H9 (cell line): Measurements from ENCODE around the gene PPHLN1. TPM values are rescaled to one million over a fixed set of nuclear protein-coding genes. Genes with fewer than 3 reads are reported as not detected.

Experiments
- DNase-seq: peaks from one replicate; pipeline ENCODE4 v3.0.0-alpha.2; 2017
- H2AFZ ChIP-seq: one replicate; pipeline ENCODE4 v1.6.1; 2013; ENCODE audit warnings: mild to moderate bottlenecking, low read length, control low read depth, moderate library complexity
- H2AK5ac ChIP-seq: 2 replicates; pipeline ENCODE4 v1.6.1; 2013; ENCODE audit warnings: low read length, control low read depth, mixed read lengths; ENCODE audit not compliant: insufficient read length
- H2BK120ac ChIP-seq: one replicate; pipeline ENCODE4 v1.6.1; 2013; ENCODE audit warnings: low read depth, mild to moderate bottlenecking, low read length, control low read depth, inconsistent platforms; ENCODE audit not compliant: poor library complexity, severe bottlenecking
- H2BK12ac ChIP-seq: 2 replicates; pipeline ENCODE4 v1.6.1; 2013; ENCODE audit warnings: low read length, control low read depth, mixed read lengths, low read depth; ENCODE audit not compliant: insufficient read length
- H2BK15ac ChIP-seq: 2 replicates; pipeline ENCODE4 v1.6.1; 2013; ENCODE audit warnings: low read depth, low read length, control low read depth
- H2BK20ac ChIP-seq: one replicate; pipeline ENCODE4 v1.6.1; 2013; ENCODE audit warnings: low read depth, mild to moderate bottlenecking, low read length, control low read depth, inconsistent platforms; ENCODE audit not compliant: poor library complexity, severe bottlenecking
- H2BK5ac ChIP-seq: 2 replicates; pipeline ENCODE4 v1.6.1; 2013; ENCODE audit warnings: low read length, control low read depth, mixed read lengths; ENCODE audit not compliant: insufficient read length
- H3K14ac ChIP-seq: 2 replicates; pipeline ENCODE4 v1.6.1; 2013; ENCODE audit warnings: low read length, control low read depth; ENCODE audit not compliant: insufficient read depth
- H3K18ac ChIP-seq: 2 replicates; pipeline ENCODE4 v1.6.1; 2013; ENCODE audit warnings: low read depth, mild to moderate bottlenecking, mixed read lengths, low read length, control low read depth; ENCODE audit not compliant: insufficient read length
- H3K23ac ChIP-seq: 2 replicates; pipeline ENCODE4 v1.6.1; 2013; ENCODE audit warnings: low read length, control low read depth, mixed read lengths, low read depth; ENCODE audit not compliant: insufficient read length
- H3K23me2 ChIP-seq: 2 replicates; pipeline ENCODE4 v1.6.1; 2013; ENCODE audit warnings: low read depth, mild to moderate bottlenecking, mixed read lengths, low read length, control low read depth; ENCODE audit not compliant: insufficient read length, poor library complexity, severe bottlenecking
- H3K27ac ChIP-seq: 2 replicates; pipeline ENCODE4 v1.5.1; 2013; ENCODE audit warnings: low read length, control low read depth, mixed read lengths, low read depth; ENCODE audit not compliant: insufficient read length
- H3K27me3 ChIP-seq: 2 replicates; pipeline ENCODE4 v1.6.1; 2013; ENCODE audit warnings: low read length, control low read depth, inconsistent platforms; ENCODE audit not compliant: insufficient read depth
- H3K4ac ChIP-seq: 2 replicates; pipeline ENCODE4 v1.6.1; 2013; ENCODE audit warnings: low read depth, mild to moderate bottlenecking, control low read depth, inconsistent platforms, low read length, moderate library complexity
- H3K4me1 ChIP-seq: 2 replicates; pipeline ENCODE4 v1.6.1; 2013; ENCODE audit warnings: low read length, control low read depth, inconsistent platforms; ENCODE audit not compliant: insufficient read depth
- H3K4me2 ChIP-seq: 2 replicates; pipeline ENCODE4 v1.6.1; 2013; ENCODE audit warnings: low read length, control low read depth, mixed read lengths; ENCODE audit not compliant: insufficient read length, insufficient read depth
- H3K56ac ChIP-seq: 2 replicates; pipeline ENCODE4 v1.6.1; 2013; ENCODE audit warnings: low read depth, mild to moderate bottlenecking, mixed read lengths, low read length, control low read depth; ENCODE audit not compliant: insufficient read length
- H3K79me1 ChIP-seq: 2 replicates; pipeline ENCODE4 v1.6.1; 2013; ENCODE audit warnings: low read depth, mild to moderate bottlenecking, moderate library complexity, low read length, control low read depth, inconsistent platforms; ENCODE audit not compliant: insufficient read depth, poor library complexity, severe bottlenecking
- H3K79me2 ChIP-seq: 2 replicates; pipeline ENCODE4 v1.6.1; 2013; ENCODE audit warnings: low read length, control low read depth, inconsistent platforms; ENCODE audit not compliant: insufficient read depth
- H3K9ac ChIP-seq: 2 replicates; pipeline ENCODE4 v1.6.1; 2013; ENCODE audit warnings: low read length, control low read depth, mixed read lengths; ENCODE audit not compliant: insufficient read length; ENCODE audit errors: extremely low read depth
- H3K9me3 ChIP-seq: one replicate; pipeline ENCODE4 v1.6.1; 2013; ENCODE audit warnings: low read depth, low read length, inconsistent platforms; ENCODE audit not compliant: control insufficient read depth
- H3T11ph ChIP-seq: one replicate; pipeline ENCODE4 v1.6.1; 2013; ENCODE audit warnings: mild to moderate bottlenecking, low read length, control low read depth, inconsistent platforms
- H4K20me1 ChIP-seq: one replicate; pipeline ENCODE4 v1.6.1; 2013; ENCODE audit not compliant: control insufficient read depth, insufficient read length, insufficient read depth
- H4K5ac ChIP-seq: 2 replicates; pipeline ENCODE4 v1.6.1; 2013; ENCODE audit warnings: low read depth, mild to moderate bottlenecking, mixed read lengths, low read length, control low read depth; ENCODE audit not compliant: insufficient read length
- H4K8ac ChIP-seq: replicated peaks from 2 replicates; pipeline ENCODE4 v1.6.1; 2013; ENCODE audit warnings: low read length, control low read depth, mixed read lengths, low read depth; ENCODE audit not compliant: insufficient read length
- H4K91ac ChIP-seq: 2 replicates; pipeline ENCODE4 v1.6.1; 2013; ENCODE audit warnings: low read depth, mild to moderate bottlenecking, moderate library complexity, mixed read lengths, low read length, control low read depth; ENCODE audit not compliant: insufficient read length
- H3K27ac Mint-ChIP-seq, 3 experiments: 2 replicates in 2 of 3; 3 replicates in 1 of 3; pipeline ENCODE4 v1.8.0; 2020 to 2021; ENCODE audit warnings: mixed read lengths in 3 of 3, mild to moderate bottlenecking in 1 of 3, moderate library complexity in 1 of 3
- H3K27me3 Mint-ChIP-seq: 2 replicates; pipeline ENCODE4 v1.8.0; 2021; ENCODE audit warnings: low read depth, mild to moderate bottlenecking, moderate library complexity, mixed read lengths
- H3K36me3 Mint-ChIP-seq, 3 experiments: 2 replicates in 2 of 3; 3 replicates in 1 of 3; pipeline ENCODE4 v1.8.0; 2020 to 2021; ENCODE audit warnings: low read depth in 3 of 3, mixed read lengths in 3 of 3; ENCODE audit not compliant: insufficient read depth in 1 of 3
- H3K4me1 Mint-ChIP-seq, 2 experiments: 2 replicates each; pipeline ENCODE4 v1.8.0; 2020; ENCODE audit warnings: mixed read lengths in 2 of 2
- H3K4me3 Mint-ChIP-seq, 2 experiments: 2 replicates in 1 of 2; 3 replicates in 1 of 2; pipeline ENCODE4 v1.8.0; 2020 to 2021; ENCODE audit warnings: mild to moderate bottlenecking in 2 of 2, mixed read lengths in 2 of 2, moderate library complexity in 1 of 2
- H3K9me3 Mint-ChIP-seq, 2 experiments: 2 replicates in 1 of 2; 3 replicates in 1 of 2; pipeline ENCODE4 v1.8.0; 2020; ENCODE audit warnings: mild to moderate bottlenecking in 2 of 2, mixed read lengths in 2 of 2, moderate library complexity in 1 of 2
- whole genome bisulfite sequencing: extraction: QIAGEN DNeasy Blood & Tissue Kit; methylation state at CpG from one replicate; pipeline ENCODE4 v1.1.7; 2013; ENCODE audit warnings: missing lambda C conversion rate, low lambda C conversion rate, mixed read lengths; ENCODE audit not compliant: insufficient read length; ENCODE audit errors: extremely low coverage; 5-methylcytosine and 5-hydroxymethylcytosine counted together
- total RNA-seq: library from RNA; stranded (reverse); gene quantifications from 2 replicates; pipeline ENCODE4 v1.2.1, GENCODE V29; 2021
- TF ChIP-seq, protein P1 (sequence below): fragments of 200-600 bp; sonication (generic); conservative IDR thresholded peaks from 3 replicates; pipeline ENCODE4 v1.8.0; 2021; ENCODE audit warnings: antibody characterized with exemption, mild to moderate bottlenecking

Gene PPHLN1
- total RNA-seq, 1 experiment from 2014 or later, result 66.2 TPM

- no CpG with 5 or more reads among the region's 3 CpGs for WGBS
- Histone ChIP-seq H2AFZ (no peak overlapping the region), H2BK5ac (no peak overlapping the region), H4K8ac (no peak overlapping the region), H3K4me1 (no peaks in the 10 kb centered on the region), H3T11ph (no peak overlapping the region), H2AK5ac (no peak overlapping the region), H3K79me2 (no peaks in the 10 kb centered on the region), H3K9ac (no peak overlapping the region), H2BK20ac (no peak overlapping the region), H3K27ac (no peak overlapping the region), H4K91ac (no peak overlapping the region), H3K23me2 (no peaks in the 10 kb centered on the region), H4K5ac (no peak overlapping the region), H4K20me1 (no peaks in the 10 kb centered on the region), H2BK12ac (no peak overlapping the region), H3K9me3 (no peaks in the 10 kb centered on the region), H2BK120ac (no peak overlapping the region), H3K56ac (no peak overlapping the region), H2BK15ac (no peak overlapping the region), H3K14ac (no peak overlapping the region), H3K79me1 (no peaks in the 10 kb centered on the region), H3K18ac (no peak overlapping the region), H3K4me2 (no peak overlapping the region), H3K23ac (no peak overlapping the region), H3K4ac (no peak overlapping the region), H3K27me3 (no peaks in the 10 kb centered on the region)
- no peak for DNase-seq
- no peak overlapping the region for H3K4me3 Mint-ChIP-seq
- H3K4me1 Mint-ChIP-seq, result no peaks in the 10 kb centered on the region
- H3K27me3 Mint-ChIP-seq, result no peaks in the 10 kb centered on the region
- peak overlapping the region in 2 of 3 experiments; percentile 40 to 53; a peak in 2 of 7 replicates for H3K27ac Mint-ChIP-seq
- peaks cover 16 to 33% (median 22%) of the 10 kb centered on the region in 3 experiments for H3K36me3 Mint-ChIP-seq
- TF ChIP-seq, protein P1, sequence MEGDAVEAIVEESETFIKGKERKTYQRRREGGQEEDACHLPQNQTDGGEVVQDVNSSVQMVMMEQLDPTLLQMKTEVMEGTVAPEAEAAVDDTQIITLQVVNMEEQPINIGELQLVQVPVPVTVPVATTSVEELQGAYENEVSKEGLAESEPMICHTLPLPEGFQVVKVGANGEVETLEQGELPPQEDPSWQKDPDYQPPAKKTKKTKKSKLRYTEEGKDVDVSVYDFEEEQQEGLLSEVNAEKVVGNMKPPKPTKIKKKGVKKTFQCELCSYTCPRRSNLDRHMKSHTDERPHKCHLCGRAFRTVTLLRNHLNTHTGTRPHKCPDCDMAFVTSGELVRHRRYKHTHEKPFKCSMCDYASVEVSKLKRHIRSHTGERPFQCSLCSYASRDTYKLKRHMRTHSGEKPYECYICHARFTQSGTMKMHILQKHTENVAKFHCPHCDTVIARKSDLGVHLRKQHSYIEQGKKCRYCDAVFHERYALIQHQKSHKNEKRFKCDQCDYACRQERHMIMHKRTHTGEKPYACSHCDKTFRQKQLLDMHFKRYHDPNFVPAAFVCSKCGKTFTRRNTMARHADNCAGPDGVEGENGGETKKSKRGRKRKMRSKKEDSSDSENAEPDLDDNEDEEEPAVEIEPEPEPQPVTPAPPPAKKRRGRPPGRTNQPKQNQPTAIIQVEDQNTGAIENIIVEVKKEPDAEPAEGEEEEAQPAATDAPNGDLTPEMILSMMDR, result no peak
- peaks cover 0 to 4% of the 10 kb centered on the region in 2 experiments; a peak in 2 of 5 replicates for H3K9me3 Mint-ChIP-seq
These were observed 70.7 kb downstream of the PPHLN1 start for GRCh38 chr12:42396473-42397259.
